SH-SY5Y (cell line): Measurements from ENCODE around the gene DALRD3.

Experiments
- GATA2 ChIP-seq: IDR thresholded peaks from 2 replicates; pipeline ENCODE4 v1.6.1; 2011; ENCODE audit warnings: mild to moderate bottlenecking, low read depth, low read length
- GATA3 ChIP-seq: IDR thresholded peaks from 2 replicates; pipeline ENCODE4 v1.6.1; 2011; ENCODE audit warnings: low read depth, mild to moderate bottlenecking, low read length, moderate library complexity

- TF ChIP-seq GATA3: no peak
- no peak for TF ChIP-seq GATA2
Measured at GRCh38 chr3:49021813-49022687, 3.7 kb upstream of the DALRD3 start, which contains the start of gene NDUFAF3.
